ENCODE results near the gene ASIC3.

Gene ASIC3

DNA sequence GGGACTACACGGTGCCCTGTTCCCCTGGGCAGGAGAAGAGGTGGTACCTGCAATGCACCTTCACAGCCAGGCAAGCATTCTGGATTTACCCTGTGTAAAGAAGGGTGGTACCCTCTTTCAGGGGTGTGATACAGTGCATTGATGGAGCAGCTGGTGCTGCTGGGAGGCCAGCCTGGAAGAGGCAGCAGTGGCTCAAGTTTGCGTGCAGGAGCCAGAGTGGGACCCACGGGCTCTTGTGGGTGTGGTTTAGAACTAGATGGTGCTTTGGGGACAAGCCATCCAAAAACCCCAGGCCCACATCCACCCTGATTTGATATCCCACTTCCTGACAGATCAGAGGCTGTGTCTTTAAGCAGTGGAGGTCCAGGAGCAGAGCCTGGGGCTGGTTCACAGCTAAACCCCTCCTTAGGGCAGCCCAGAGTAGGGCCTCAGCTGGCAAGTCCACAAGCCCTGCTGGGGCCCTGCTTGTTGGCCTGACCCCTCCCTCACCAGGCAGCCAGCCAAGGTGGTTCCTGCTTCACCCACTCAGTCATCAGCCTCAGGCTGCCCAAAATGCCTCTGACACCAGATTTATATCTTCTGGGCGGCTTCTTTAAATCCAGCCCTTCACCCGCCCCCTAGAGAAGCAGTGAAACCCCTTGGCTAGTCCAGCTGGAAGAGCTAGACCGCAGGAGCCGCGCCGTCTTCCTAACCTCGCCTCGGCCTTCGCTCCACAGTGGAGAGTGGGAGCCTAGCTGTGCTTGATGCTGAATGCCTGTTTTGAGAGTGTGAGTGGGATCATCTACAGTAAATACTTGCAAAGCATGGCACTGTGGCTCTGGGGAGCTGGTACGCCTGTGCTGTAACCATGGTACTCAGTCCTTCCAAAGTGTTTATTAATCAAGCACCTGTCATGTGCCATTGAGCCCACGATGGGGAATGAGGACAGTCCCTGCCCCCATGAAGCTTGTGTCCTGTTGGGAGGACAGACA lies 1.4 kb upstream of the ASIC3 start:
- Histone ChIP-seq H3K4me3 (no peak overlapping the region), H3K27ac (no peak overlapping the region)

GRCh38 chr7:151048911-151049463 lies 656 bp downstream of the ASIC3 start:
- Histone ChIP-seq H3K4me3 (no peak overlapping the region), H3K27ac (no peak overlapping the region)

DNA sequence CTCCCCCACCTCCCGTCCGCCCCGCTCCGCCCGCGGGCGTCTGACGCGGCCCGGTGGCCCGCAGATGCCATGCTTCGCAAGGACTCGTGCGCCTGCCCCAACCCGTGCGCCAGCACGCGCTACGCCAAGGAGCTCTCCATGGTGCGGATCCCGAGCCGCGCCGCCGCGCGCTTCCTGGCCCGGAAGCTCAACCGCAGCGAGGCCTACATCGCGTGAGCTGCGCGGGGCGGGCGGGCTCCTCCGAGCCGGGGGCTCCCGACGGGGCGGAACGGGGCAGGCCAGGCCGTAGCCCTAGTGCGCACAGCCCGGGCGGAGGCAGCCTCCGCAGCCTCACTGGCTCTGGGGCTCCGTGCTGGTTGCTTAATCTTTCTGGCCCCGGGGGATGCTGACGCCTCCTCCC lies 2.8 kb downstream of the ASIC3 start:
- H3K27ac ChIP-seq = no peak overlapping the region
- no peak overlapping the region for H3K4me3 ChIP-seq

DNA sequence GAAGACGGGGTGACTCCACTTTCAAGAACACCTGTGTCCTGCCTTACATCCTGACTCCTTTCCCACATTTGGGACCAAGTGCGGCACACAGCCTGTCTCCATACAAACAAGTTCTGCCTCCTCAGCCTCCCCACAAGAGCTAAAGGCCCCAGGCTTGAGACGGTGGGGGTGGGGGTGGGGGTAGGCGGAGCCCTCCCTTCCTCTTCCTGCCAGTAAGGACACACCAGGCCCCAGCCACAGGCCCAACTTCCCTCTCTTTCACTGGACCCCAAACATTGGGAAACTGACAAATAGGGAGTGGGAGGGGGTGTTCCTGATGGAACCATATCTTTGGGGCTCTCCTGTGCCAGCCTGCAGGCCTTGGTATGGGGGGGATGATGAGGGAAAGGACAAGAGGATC lies 4.8 kb downstream of the ASIC3 start:
- Histone ChIP-seq H3K27ac (no peak overlapping the region), H3K4me3 (no peak overlapping the region)

DNA sequence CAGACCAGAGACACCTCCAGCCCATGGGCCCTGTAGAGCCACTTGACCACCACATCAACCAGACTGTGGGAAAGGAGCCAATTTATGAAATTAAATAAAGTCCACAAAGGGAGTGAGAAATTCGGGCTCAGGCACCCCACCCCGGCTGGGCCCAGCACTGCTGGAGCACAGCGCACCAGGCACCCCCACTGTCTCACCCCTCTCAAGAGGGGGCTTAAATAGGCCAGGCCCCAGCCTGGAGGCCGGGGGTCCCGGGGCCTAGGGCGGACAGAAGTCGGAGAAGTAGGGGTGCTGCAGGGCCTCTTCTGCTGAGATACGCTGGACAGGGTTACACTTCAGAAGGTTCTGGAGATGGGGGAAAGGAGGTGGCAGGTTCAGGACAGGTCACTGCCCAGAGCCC lies 5.4 kb downstream of the ASIC3 start:
- H3K4me3 ChIP-seq = no peak overlapping the region
- H3K27ac ChIP-seq = no peak overlapping the region

- no peak overlapping the region for H3K4me3 ChIP-seq
- no peak overlapping the region for H3K27ac ChIP-seq
These were observed 7.9 kb downstream of the ASIC3 start for GRCh38 chr7:151056283-151056665.

DNA sequence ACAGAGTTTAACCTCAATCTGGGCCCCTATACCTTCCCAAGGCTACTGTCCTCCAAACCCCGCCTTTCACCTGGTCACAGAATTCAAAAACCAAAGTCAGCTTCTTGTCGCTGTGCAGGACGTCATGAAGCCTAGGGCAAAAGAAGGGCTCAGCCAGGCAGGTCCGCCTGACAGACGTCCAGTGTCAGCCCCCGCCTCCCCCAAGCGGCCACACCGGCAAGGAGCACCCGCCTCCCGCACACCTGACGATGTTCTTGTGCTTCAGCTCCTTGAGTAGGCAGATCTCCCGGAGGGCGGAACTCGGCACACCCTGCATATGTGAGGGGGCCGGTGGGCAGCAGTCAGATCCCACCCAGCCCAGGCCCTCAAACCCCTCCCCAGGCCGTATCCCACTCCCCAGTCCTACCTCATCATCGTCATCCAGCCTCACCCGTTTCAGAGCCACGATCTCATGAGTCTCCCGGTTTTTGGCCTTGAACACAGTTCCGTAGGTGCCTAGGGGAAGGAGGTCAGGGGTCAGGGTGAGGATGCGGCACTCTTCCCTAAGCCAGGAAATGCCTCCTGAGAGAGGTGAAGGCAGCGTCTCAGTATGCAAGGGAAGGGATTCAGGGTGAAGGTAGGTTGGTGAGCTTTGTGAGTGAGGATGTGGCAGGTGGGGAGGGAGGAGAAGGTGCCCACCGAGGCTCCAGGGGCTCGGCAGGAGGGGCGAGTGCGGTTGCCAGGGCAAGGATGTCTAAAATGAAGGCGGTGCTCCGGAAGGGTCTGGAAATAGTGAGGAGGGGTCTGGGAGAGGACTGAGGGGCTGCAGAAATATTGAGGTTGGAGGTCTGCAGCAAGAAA lies 8.6 kb downstream of the ASIC3 start:
- Histone ChIP-seq H3K4me3 (peak overlapping the region; percentile 61 to 95 (median 76)), H3K27ac (peak overlapping the region in 16 of 21 experiments; percentile 1 to 98 (median 90))

DNA sequence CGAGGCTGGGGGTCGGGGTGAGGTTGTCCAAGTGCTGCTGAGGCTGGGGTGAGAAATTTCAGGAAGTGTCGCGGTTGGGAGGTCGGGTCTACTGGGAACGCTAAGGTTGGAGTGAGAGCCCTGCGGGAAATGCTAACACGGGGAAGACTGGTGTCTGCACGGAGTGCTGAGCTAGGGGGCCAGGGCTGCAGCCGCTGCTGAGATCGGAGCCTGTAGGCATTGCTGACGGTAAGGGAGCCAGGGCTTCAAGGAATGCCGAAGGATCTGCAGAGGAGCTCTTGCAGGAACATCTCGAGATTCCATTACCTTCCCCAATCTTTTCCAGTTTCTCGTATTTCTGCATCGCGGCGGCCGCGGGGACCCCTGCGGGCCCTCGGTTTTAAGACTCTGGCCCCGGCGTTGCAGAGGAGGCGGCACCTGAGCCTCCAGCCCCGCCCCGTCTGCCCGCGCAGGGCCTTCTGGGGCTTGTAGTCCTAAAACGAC lies 9.2 kb downstream of the ASIC3 start, which contains the start of gene CDK5:
TSS of gene CDK5 (minus strand) at position 392 of the 483 bp plus-strand sequence. CDS start at position 343, 49 bp downstream.
- Histone ChIP-seq H3K4me3 (peak within 1 kb of the TSS; percentile 61 to 95 (median 76)), H3K27ac (peak within 1 kb of the TSS; percentile 27 to 98 (median 92))

DNA sequence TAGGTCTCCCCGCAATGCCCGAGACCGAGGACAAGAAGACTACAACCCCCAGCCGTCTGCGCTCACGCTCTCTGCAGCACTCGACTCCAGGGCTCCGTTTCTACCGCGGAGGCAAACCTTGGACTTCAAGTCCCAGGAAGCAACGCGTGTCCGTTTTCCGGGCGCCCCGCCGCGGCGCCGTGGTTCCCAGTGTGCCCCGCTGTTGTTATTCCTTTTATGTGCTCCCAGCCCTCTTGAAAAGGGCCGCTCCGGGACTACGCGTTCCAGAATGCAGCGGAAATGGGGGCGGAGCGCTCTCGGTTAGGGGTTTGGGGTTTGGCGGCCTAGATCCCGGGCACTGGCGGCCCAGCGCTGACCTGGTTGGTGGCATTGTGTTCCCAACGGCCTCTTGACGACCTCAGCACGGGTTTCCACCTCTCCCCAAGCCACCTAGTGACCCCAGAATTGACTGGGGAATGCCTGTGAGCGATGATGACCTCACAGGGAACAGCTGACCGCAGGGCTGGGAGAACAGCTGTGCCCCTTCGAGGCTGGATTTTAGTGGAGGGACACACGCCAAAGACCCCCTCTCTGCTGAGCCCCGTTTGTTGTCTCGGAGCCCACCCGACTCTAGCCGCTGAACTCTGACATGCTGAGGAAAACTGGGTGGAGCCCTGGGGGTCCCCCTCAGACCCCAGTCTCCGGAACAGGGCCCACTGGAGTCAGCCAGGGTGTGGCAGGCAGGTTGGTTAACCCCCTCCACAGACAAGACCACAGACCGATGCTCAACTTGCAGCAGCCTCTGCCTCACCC lies 9.9 kb downstream of the ASIC3 start:
- peak overlapping the region; percentile 61 to 95 (median 76) for H3K4me3 ChIP-seq
- peak overlapping the region; percentile 27 to 98 (median 92) for H3K27ac ChIP-seq

DNA sequence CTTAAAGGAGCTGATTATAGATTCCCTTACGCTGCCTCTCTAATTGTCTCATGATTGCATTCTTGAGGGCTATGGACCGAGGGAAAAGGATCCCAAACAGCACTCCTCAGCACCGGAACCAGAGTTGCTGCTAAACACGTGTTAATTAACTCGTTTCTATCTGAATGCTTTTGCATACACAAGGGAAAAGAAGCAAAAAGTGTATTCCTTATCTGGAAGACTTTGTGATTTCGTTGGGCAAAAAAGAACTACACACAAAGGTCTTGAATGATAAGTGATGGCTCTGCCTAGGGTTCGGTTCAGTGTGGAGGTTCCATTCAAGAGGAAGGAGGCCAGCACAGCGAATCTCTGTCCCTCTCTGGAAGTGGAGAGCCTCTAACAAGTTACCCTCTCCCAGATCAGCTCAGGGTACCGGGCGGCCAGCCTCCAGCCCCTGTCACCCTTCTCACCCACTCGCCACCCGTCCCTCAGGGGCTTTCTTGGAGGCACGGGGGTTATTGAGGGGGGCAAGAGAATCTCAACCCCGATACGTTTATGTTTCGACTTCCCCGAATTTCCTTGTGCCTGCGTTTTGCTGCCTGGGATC lies 10.5 kb downstream of the ASIC3 start:
- Histone ChIP-seq H3K27ac (peak overlapping the region; percentile 50 to 98 (median 92)), H3K4me3 (peak overlapping the region; percentile 61 to 95 (median 76))

GRCh38 chr7:151059367-151060112 lies 11.2 kb downstream of the ASIC3 start, which contains the start of gene SLC4A2:
Gene SLC4A2, plus strand, starts transcription at chr7:151059589. Its CDS starts 2,399 bp downstream, at chr7:151061988.
- Histone ChIP-seq H3K4me3 (peak within 1 kb of the TSS; percentile 61 to 95 (median 76)), H3K27ac (peak within 1 kb of the TSS; percentile 79 to 98 (median 92))

- peak overlapping the region; percentile 61 to 95 (median 76) for H3K4me3 ChIP-seq
- H3K27ac ChIP-seq = peak overlapping the region; percentile 79 to 98 (median 92)
These were observed 11.7 kb downstream of the ASIC3 start for GRCh38 chr7:151060113-151060415.

DNA sequence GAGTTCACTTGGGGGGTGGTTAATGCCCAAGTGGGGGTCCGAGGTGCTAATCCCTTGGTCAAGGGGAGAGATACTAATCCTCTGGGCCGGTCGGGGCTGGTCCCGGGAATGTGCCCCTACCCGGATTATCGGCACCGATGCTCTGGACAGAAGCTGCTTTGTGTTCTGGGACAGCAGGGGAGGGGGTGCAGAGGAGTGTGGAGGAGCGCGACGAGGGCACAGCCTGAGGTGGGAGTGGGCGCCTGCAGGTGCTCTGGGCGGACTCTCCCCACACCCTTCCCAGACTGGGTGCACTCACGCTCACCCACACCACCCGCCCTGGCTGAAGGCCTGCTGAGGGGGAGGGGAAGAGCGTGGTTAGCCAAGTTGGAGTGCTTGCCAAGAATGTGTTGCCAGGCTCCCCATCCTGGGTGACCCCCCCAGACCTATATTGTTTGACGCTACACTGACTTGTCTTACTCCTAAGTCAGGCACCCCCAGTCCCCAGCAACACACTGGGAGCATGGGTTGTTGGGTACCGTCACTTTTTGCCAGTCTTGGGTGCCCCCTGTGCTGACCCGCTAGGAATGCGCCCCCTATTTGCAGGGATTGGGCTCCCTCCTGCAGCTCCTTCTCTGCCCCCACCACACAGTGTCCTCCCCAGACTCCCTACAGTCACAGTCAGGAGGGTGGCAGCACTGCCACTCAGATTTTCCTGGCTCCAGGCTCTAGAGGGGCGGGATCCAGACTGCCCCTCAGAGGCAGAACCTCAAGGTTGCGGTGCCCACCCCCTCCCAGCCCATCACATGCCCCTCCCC lies 12.3 kb downstream of the ASIC3 start:
- H3K27ac ChIP-seq = peak overlapping the region in 20 of 21 experiments; percentile 83 to 98 (median 92)
- H3K4me3 ChIP-seq = peak overlapping the region; percentile 61 to 95 (median 76)

GRCh38 chr7:151061213-151062110 lies 13.1 kb downstream of the ASIC3 start:
- Histone ChIP-seq H3K27ac (peak overlapping the region in 13 of 21 experiments; percentile 6 to 98 (median 91)), H3K4me3 (no peak overlapping the region)

DNA sequence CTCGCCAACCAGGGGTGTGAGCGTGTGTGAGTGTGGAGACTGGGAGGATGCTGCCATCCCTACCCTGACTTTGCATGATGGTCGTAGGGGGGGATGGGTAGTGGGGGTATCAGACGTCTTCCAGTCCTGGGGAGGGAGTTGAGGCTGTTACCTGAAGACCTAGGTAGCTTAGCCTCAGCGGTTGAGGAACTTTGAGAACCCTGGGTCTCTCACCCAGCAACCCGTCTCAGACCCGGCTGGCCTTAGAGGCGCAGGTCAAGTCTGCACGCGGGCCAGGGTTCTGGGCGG lies 13.7 kb downstream of the ASIC3 start:
- Histone ChIP-seq H3K4me3 (no peak overlapping the region), H3K27ac (peak overlapping the region in 5 of 21 experiments; percentile 6 to 91 (median 39))
